ENCODE measurements around the gene NLGN2. TPM values are rescaled to one million over a fixed set of nuclear protein-coding genes. Genes with fewer than 3 reads are reported as not detected.

NLGN2 gene
- total and polyA plus RNA-seq, 2 experiments from 2014 or later: 4.3 to 7.2 TPM

GRCh38 chr17:7443499-7444485, 36.1 kb downstream of the NLGN2 start:
- DNase-seq (ENCODE audit: low spot score): no peak
- H3K4me3 ChIP-seq: no peak overlapping the region
- no peak overlapping the region for H3K27ac ChIP-seq
- no peaks in the 10 kb centered on the region for H3K79me2 ChIP-seq
- H3K4me1 ChIP-seq (ENCODE audit: insufficient read depth): peaks cover 28% of the 10 kb centered on the region
- no peak overlapping the region for H3K4me2 ChIP-seq
- H2AFZ ChIP-seq: no peak overlapping the region
- H3K27me3 ChIP-seq: peaks cover 23% of the 10 kb centered on the region
- H3K36me3 ChIP-seq (replicated peaks; ENCODE audit: insufficient read depth, low read depth): no peaks in the 10 kb centered on the region
- WGBS (ENCODE audit: low lambda C conversion rate, missing lambda C conversion rate): 79% methylated on average over 7 of the region's 7 CpGs
- no peaks in the 10 kb centered on the region for H3K9me2 ChIP-seq (replicated peaks; ENCODE audit: insufficient read depth)
- TF ChIP-seq EZH2 (IDR thresholded peaks at IDR 0.05; ENCODE audit: borderline replicate concordance) (no peak), CTCF (IDR thresholded peaks at IDR 0.05; ENCODE audit: poor library complexity) (no peak), EZH2phosphoT487 (IDR thresholded peaks at IDR 0.05; ENCODE audit: low read depth, severe bottlenecking, unreplicated experiment) (no peak)
- H4K20me1 ChIP-seq (ENCODE audit: insufficient read depth, poor library complexity, severe bottlenecking): no peaks in the 10 kb centered on the region
- no peaks in the 10 kb centered on the region for H3K9me3 ChIP-seq (ENCODE audit: low read depth)

- Histone ChIP-seq H3K79me2 (no peaks in the 10 kb centered on the region), H4K20me1 (ENCODE audit: insufficient read depth, poor library complexity, severe bottlenecking) (no peaks in the 10 kb centered on the region), H3K4me2 (peak within 1 kb of the TSS; percentile 95), H3K27me3 (peaks cover 11% of the 10 kb centered on the region), H3K9me2 (replicated peaks; ENCODE audit: insufficient read depth) (no peaks in the 10 kb centered on the region), H3K27ac (peak within 1 kb of the TSS; percentile 80), H3K4me1 (ENCODE audit: insufficient read depth) (peaks cover 16% of the 10 kb centered on the region), H2AFZ (peak within 1 kb of the TSS; percentile 93), H3K36me3 (replicated peaks; ENCODE audit: insufficient read depth, low read depth) (no peaks in the 10 kb centered on the region), H3K9me3 (ENCODE audit: low read depth) (no peaks in the 10 kb centered on the region), H3K4me3 (peak within 1 kb of the TSS; percentile 55)
- TF ChIP-seq EZH2phosphoT487 (IDR thresholded peaks at IDR 0.05; ENCODE audit: low read depth, severe bottlenecking, unreplicated experiment) (no peak), EZH2 (IDR thresholded peaks at IDR 0.05; ENCODE audit: borderline replicate concordance) (peak; percentile 34), CTCF (IDR thresholded peaks at IDR 0.05; ENCODE audit: poor library complexity) (no peak)
- WGBS (ENCODE audit: low lambda C conversion rate, missing lambda C conversion rate): 8% methylated on average over 41 of the region's 51 CpGs
- DNase-seq (ENCODE audit: low spot score): peak; percentile 85
Observed at GRCh38 chr17:7444682-7445618, 37.3 kb downstream of the NLGN2 start, which contains the start of gene CHRNB1. TSS of gene CHRNB1 (plus strand) at chr17:7445061. CDS start at chr17:7445128, 67 bp downstream.

GRCh38 chr17:7445619-7445968, 37.9 kb downstream of the NLGN2 start:
- peaks cover 7% of the 10 kb centered on the region for H3K27me3 ChIP-seq
- H3K27ac ChIP-seq: peak overlapping the region; percentile 80
- 0% methylated on average over 4 of the region's 16 CpGs for WGBS (ENCODE audit: low lambda C conversion rate, missing lambda C conversion rate)
- H4K20me1 ChIP-seq (ENCODE audit: insufficient read depth, poor library complexity, severe bottlenecking): no peaks in the 10 kb centered on the region
- TF ChIP-seq EZH2 (IDR thresholded peaks at IDR 0.05; ENCODE audit: borderline replicate concordance) (no peak), EZH2phosphoT487 (IDR thresholded peaks at IDR 0.05; ENCODE audit: low read depth, severe bottlenecking, unreplicated experiment) (no peak), CTCF (IDR thresholded peaks at IDR 0.05; ENCODE audit: poor library complexity) (no peak)
- peaks cover 10% of the 10 kb centered on the region for H3K4me1 ChIP-seq (ENCODE audit: insufficient read depth)
- H3K79me2 ChIP-seq: no peaks in the 10 kb centered on the region
- no peaks in the 10 kb centered on the region for H3K36me3 ChIP-seq (replicated peaks; ENCODE audit: insufficient read depth, low read depth)
- no peaks in the 10 kb centered on the region for H3K9me2 ChIP-seq (replicated peaks; ENCODE audit: insufficient read depth)
- DNase-seq (ENCODE audit: low spot score): peak; percentile 71
- no peaks in the 10 kb centered on the region for H3K9me3 ChIP-seq (ENCODE audit: low read depth)
- H2AFZ ChIP-seq: peak overlapping the region; percentile 93
- peak overlapping the region; percentile 95 for H3K4me2 ChIP-seq
- H3K4me3 ChIP-seq: peak overlapping the region; percentile 55
